NCI-H1105 treated with DMSO at 0.1 percent for 48 hours (cell line): ENCODE results near the gene MYOC.
"Not testable (repeated sequence)": the region's sequence is repeated elsewhere in the genome, so short reads cannot be mapped to it uniquely, and the experiment has no call there.

Experiments used
- DNase-seq: peaks from one replicate; lab custom pipeline; 2025; lab: John Stamatoyannopoulos, UW

Gene MYOC

DNA sequence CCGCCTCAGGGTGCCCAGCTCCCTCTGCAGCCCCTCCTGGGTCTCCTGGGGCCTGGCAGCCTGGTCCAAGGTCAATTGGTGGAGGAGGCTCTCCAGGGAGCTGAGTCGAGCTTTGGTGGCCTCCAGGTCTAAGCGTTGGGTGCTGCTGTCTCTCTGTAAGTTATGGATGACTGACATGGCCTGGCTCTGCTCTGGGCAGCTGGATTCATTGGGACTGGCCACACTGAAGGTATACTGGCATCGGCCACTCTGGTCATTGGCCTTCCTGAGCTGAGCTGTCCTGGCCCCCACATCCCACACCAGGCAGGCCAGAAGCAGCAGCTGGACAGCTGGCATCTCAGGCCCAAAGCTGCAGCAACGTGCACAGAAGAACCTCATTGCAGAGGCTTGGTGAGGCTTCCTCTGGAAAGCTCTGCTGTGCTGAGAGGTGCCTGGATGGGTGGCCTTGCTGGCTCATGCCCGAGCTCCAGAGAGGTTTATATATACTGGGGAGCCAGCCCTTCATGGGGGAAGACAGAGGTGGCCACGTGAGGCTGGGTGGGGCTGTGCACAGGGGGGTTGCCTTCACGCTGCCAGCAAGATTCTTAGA lies at the start of gene MYOC:
Gene MYOC (minus strand): TSS at position 455 of the 589 bp plus-strand sequence. CDS start 77 bp downstream, at position 378.
- DNase-seq = no peak

DNA sequence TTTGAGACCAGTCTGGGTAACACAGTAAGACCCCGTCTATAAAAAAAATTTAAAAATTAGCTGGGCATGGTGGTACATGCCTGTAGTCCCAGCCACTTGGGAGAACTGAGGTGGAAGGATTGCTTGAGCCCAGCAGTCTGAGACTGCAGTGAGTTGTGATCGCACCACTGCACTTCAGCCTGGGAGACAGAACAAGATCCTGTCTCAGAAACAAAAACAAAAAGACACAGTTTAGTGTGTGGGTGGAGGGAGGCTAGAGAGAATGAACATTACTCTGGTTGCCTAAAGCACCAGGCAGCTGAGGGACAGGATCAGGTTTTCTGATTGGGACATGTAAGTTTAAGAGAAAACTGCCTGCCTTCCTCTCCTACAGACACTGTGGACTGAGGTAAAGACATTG lies 47.0 kb upstream of the MYOC start:
- no peak for DNase-seq

GRCh38 chr1:171695772-171696171 lies 43.3 kb upstream of the MYOC start:
- DNase-seq = not testable (repeated sequence)

GRCh38 chr1:171693541-171693940 lies 41.1 kb upstream of the MYOC start:
- DNase-seq = not testable (repeated sequence)

DNA sequence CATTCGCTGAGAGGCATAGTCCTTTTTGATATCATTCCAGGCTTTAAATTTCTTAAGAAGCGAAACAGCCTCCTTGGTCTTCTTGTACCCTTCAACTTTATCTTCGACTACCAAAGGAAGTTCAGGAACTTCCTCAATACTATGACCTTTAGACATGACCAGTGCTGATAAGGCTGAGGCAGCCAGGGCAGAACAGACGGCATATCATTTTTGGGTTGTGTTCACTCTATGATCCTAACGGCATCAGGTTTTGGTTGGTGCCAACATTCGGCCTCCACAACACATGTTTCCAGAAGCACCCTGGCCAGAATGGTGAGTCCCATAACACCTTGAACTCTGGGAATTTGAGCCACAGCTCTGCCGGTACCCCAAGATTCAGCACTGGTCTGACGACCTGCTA lies 31.4 kb upstream of the MYOC start:
- no peak for DNase-seq

DNA sequence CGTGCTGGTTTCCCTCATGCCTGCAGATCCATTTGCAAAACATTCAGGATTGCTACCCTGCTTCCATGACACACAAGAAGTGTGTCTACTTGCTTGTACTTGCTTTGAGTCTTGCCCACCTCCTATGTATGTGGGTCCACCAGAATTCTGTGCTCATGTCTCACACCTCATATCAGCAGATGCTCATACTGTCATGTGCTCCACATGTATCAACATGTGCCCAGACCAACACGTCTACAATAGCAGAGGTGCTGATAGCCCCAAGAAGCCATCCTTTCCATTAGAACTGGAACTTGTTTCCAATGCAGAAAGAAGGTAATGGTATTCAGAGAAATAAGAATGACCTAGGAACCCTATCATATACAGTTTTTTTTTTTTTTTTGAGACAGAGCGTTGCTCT lies 27.9 kb upstream of the MYOC start:
- DNase-seq = no peak

GRCh38 chr1:171676823-171677222 lies 24.3 kb upstream of the MYOC start:
- no peak for DNase-seq

GRCh38 chr1:171674431-171675405 lies 22.2 kb upstream of the MYOC start:
- no peak for DNase-seq

DNA sequence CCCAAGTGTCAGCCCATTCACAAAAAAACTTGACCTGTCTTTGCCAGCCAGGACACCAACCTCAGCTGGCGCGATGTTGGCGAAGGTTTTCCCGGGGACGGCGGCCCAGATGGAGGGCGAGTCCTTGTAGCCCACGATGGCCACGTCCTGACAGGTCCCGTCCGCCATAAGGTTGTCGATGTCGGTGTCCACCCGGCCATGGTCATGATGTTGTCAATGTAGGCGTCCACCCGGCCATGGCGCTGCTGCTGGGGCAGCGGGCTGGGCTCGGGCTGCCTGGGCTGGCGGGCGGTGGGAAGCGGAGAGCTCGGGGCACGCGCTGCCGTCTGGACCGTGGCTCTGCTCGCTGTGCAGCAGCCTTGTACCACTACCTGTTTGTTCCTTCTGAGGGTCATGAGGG lies 18.3 kb upstream of the MYOC start:
- DNase-seq = no peak

DNA sequence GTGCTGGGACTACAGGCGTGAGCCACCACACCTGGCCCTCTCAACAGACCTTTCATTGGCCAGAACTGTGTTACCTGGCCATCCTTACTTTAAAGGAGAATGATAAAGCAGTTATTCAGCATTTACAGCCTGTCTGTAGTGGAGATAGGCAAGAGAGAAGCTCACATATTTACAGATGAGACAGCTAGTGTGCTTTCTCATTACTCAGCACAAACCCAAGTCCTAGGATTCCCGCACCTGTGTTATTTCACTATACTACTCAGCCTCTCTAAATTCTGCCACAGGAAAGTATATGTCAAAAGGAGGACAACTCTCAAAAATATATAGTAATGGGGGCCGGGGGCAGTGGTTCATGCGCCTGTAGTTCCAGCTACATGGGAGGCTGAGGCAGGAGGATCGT lies 15.9 kb upstream of the MYOC start:
- DNase-seq = no peak

DNA sequence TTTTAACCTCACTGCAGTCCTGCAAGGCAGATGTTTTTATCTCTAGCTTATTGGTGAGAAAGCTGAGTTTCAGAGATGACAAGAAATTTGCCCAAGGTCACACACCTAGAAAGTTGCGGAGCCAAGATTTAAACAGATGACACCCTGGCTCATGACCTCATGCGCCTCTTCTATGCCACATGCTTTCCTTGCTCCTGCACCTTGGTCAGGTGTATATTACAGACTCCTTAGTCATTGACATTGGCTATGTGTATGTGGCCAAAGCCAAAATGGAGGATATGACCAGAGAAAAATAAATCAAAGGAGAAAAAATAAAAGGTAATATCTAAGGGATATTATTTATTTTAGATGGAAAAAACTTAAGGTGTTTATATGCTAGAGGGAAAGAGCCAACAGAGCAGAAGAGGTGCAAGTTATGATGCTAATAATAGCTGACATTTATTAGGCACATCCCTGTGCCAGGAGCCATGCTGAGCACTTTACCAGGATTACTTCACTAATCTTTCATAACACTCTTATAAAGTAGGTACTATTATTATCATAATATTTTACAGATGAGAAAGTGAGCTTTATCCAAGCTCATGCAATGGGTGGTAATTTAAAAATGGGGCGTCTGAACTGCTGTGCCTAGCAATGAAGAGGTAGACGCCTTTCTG lies 13.8 kb upstream of the MYOC start:
- no peak for DNase-seq

DNA sequence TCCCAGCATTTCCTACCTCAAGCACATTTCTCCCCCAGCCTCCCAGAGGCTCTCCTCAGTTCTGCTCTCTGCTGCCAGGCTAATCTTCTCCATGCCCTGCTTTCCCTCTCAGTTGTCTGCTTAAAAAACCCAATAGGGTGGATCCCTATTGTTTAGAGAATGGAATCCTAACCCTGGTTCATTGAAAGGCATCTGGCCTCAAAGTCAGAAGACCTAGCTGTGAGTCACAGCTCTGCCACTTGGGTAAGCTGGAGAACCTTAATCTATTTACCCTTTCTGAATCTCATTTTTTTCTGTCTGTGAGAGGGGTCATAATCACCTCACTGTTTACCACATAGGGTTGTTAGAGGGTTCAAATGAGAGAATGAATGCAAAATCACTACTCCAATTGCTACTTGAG lies 12.5 kb upstream of the MYOC start:
- no peak for DNase-seq

DNA sequence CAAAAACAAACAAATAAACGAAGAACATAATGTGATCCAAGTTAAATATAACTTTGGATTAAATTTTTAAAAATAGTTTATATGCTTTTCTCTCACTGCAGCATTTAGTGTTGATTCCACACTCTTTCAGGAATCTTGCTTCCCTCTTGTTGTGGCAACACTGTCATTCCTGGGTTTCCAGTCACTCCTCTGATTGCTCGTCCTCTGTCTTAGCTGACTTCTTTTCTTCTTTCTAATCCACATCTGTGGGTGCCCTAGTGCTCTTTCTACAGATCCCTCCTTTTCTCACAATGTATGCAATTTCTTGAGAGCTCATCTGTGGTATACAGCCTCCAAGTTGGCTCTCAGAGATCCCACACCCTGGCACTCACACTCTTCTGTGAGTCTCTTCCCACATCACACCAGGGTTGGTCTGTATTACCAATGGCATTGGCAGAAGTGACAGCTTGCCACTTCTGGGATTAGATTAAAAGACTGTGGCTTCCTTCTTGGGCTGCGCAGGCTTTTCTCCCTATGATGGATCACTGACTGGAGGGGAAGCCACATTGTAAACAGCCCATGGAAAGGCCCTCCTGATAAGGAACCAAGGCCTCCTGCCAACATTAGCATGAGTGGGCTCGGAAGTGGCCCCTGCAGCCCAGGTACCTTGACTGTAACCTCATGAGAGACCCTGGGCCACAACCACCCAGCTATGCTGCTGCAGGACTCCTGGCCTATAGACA lies 11.5 kb upstream of the MYOC start:
- no peak for DNase-seq

GRCh38 chr1:171663036-171663853 lies 10.8 kb upstream of the MYOC start:
- no peak for DNase-seq

DNA sequence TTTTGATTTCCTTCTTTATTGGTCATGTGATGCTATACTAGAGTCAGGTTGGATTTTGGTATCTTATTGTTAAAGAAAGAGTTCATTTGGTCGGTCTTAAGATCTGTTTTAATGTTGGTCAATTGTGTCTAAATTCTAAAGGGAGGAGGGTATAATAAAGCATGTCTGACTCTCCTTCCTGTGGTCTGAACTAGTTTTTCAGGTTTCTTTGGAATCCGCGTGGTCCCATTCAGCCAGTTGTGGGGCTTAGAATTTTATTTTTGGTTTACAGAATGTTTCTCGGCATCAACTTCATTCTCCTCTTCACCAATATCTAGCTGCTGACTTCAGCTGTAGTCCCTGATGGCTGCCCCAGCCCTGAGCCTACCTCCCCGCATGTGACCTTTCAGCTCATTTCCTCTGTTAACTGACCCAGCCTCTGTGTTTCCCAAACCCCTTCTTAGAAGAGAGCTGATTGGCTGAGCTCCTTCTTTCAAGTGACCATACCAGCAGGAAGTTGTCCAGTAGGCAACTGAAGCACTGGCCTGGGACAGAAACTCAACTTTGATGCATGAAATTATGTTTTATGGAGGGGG lies 8.7 kb upstream of the MYOC start:
- no peak for DNase-seq

GRCh38 chr1:171656206-171656605 lies 3.7 kb upstream of the MYOC start:
- DNase-seq = not testable (repeated sequence)

DNA sequence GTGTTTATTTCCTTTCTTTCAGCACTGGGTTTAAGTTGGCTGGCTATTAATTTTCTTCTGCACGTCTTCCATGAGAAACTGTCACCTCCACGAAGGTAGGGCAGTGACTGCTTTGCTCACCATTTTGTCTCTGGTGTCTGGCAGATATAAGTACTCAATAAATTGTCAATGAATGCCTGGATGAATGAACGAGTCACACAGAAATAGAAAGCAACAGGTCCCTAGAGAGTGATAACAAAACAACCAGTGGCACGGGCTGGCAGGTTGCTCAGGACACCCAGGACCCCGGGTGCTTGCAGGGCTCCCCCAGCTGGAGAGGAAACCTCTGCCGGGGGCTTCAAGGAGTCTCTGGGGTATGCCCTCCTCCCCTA lies 3.2 kb upstream of the MYOC start:
- no peak for DNase-seq

DNA sequence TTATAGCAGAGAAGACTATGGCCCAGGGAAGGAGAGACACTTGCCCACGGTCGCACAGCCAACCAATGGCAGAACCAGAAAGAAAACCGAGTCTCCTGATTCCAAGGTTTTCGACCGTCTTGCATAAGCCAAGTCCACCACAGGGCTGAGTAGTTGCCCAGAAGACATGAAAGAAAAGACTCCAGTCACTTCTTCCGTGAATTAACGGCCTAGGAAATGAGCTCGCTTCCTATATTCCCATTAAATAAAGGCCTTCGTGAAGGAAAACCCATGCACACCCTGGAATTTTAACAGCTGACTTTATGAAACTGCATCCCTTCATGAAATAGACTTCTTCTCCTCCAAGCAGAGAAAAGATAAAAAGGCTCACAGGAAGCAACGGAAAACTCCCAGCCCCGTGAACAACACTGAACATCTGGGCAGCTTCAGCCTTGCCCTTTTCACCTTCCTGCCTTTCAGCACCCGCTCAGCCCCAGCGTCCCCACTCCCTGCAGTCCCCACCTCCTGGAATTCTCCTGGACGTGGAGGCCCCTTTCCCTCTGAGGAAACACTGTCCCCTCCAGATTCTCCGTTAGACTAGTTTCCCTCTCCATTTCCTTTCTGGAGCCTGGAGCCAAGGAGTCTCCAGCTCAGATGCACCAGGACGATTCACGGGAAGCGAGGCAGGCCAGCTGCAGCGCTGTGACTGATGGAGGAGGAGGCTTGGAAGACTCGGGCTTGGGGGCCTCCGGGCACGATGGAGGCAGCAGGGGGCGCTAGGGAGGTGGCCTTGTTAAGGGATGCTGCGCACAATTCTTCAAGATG lies 2.7 kb upstream of the MYOC start:
- DNase-seq = no peak

DNA sequence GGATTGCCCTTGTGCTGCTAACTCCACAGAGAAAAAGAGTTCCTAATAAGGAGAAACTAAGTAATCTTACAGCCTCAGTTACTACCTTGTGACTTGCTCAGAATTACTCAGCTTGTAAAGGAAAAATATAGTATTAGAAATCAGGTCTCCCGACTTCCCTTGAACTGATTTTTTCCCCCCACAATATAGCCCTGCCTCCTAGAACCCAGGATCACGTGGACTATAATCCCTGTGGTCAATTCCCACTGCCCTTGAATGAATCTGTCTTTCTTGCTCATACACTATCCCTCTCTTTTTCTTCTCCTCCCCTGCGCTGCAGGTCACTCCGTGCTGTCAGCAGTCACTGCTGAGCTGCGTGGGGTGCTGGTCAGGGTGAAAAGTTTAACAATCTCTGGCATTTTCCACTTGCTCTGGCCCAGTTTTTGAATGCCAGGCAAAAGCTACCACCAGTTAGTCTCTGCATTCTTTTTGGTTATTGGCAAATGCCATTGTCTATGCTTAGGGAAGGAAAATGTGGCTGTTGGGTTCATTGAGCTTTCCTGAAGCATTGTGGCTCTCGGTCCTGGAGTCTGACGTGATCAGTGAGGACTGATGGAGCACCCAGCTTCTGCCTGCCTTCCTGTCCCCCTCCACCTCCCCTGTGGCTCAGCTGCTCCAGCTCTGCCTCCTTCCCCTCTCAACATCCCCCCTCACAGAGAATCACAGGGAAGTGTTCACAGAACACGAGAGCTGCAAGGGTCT lies 1.9 kb upstream of the MYOC start:
- no peak for DNase-seq

GRCh38 chr1:171653796-171654195 lies 1.3 kb upstream of the MYOC start:
- no peak for DNase-seq
